Stimulated activated CD8-positive, alpha-beta memory T cell treated with anti-CD3 and anti-CD28 coated beads, Interleukin-12 subunit alpha, Interleukin-12 subunit beta, amount 100 ng/mL, for 24 hours (primary cell): ENCODE data around the gene SRSF4.
"Not testable (repeated sequence)": the region's sequence is repeated elsewhere in the genome, so short reads cannot be mapped to it uniquely, and the experiment has no call there.

ENCODE experiments used
- DNase-seq: peaks from one replicate; pipeline ENCODE4 v3.0.0-alpha.2; 2020; ENCODE audit errors: extremely low read depth

Gene SRSF4

DNA sequence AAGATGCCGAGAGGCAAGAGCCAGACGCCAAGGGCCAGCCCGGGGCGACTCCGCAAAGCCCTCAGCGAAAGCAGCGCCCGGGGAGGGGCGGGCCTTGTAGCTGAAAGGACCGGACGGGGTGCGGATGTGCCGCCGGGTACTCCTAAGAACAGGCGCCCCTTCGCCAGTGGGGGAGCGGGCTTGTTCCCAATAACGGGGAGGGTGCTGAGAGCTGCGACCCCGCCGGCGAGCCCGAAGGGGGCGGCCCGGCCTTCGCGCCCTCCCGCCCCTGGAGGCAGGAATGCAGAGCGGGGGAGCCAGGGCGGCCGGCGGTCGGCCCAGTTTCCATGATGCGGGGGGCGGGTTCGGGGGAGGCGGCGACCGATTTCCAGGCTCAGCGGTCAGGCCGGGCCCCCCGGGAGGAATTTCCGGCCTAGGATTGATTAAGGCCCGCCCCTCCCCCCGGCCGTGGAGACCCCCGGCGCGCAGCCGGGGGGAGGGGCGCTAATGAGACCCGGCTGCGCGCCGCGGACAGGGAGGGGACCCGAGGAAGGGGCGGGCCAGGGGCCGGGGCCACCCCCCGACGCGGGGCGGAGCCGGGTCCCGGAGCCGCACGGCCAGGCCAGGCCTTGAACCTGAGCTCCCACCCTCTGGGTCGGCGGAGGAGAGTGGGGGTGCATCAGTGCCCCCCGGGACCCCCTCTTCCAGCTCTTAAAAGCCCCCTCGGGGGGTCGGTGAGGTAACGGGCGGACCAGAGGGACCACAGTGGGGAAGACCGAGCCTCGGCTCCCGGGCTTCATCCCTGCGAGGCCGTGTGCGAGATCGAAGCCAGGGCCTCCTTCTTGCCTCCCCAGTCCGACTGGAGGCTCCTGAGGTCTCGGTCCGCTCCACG is 57.1 kb downstream of the SRSF4 start:
- DNase-seq, result peak; percentile 22

DNA sequence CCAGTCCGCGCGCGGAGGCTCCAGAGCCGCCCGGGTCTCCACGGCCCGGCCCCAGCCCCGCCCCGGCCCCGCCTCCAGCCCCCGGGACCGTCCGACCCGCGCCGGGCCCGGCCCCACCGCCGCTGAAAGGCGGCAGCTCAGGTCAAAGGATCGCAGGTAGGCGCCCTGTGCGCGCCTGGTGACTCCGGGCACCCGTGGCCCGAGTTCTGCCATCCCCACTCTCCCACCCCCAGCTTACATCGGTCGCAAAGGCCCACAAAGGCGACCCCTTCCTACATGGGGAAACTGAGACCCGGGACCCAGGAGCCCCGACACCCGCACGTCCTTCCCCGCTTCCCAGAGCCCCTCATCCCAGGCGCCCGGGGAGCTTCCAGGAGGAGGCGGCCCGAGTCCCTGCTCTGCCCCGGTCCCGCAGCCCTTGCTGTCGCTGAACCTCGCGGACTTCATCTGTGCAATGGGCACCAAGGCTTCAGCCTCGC is 57.8 kb downstream of the SRSF4 start, which contains the start of gene TMEM200B:
Gene TMEM200B, minus strand, starts transcription at position 17 of the 479 bp plus-strand sequence. CDS start 2,075 bp downstream, outside the sequence.
- DNase-seq, result no peak

DNA sequence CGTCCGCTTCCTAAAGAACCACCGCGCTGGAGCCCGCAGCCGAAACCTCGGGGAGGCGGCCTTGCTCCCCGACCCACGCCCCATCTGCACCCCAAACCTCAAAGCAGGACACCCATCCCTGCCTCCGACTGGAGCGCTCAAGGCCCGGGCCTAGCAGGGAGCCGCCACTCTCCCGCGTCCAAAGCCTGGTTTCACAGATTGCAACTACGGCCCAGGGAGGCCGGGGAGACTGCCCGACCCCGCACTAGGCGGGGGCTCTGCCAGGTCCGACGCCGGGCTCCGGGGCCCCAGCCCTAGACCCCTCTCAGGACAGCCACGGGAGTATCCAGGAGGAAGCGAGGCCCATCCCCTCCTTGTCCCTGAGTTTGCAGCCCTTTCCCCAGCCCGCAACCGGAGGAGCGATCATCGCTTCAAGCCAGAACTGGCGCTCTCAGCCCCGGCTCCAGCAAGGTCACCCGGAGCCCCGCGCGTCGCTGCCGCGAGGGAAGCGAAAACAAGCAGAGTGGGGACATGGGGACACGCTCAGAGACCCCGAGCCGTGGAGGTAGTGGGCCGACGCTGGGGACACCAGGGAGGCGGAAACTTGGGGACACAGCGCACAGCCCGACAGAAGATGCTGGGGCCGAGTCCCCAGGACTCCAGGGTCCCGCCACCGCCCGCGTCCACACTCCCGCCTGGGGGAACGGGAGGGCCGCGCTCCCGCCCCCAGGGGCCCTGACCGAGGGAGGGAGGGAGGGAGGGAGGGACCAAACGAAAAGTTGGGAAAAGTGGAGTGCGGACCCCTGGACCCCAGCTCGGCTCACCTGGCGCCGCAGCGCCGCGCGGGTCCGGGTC is 58.4 kb downstream of the SRSF4 start:
- no peak for DNase-seq

DNA sequence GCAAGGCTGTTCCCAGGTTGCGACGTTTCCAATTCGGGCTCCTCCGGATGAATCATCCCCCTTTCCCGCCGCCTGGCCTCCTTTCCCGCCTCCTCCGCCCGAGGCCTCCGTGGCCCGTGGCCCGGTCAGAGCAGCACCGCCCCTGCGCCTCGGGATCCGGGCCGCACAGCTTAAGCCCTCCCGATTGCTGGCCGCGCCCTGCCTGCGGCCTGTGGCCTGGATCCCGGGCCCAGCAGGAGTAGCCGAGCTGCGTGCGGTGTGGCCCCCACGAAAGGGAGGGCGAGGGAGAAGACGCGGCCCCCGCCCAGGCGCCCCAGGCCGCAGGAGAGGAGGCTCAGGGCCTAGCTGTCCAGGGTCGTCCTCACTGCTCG is 59.0 kb downstream of the SRSF4 start:
- DNase-seq, result no peak

- DNase-seq, result no peak
Measured at GRCh38 chr1:29121936-29122681, 59.6 kb downstream of the SRSF4 start.

DNA sequence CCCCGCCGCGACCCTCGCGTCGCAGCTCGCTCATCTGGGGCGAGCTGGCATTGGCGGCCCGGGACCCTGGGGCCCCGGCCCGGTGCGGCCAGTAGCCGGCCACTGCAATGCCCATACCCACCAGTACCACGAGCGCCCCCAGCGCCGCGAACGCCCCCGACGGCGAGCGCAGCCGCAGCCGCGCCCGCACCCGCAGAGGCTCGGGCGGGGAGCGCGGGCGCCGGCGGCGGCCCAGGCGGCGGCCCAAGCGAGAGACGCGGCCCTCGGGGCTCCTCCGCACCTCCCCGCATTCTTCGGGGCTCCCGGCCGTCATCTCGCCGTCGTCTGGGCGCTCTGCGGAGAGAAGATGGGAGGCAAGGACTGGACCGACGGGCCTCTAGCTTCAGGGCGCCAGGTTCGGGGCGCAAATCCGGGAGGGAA is 60.2 kb downstream of the SRSF4 start:
- no peak for DNase-seq

GRCh38 chr1:29120947-29121485 is 60.7 kb downstream of the SRSF4 start:
- peak; percentile 23 for DNase-seq

- no peak for DNase-seq
Measured at GRCh38 chr1:29120367-29120766, 61.3 kb downstream of the SRSF4 start.

DNA sequence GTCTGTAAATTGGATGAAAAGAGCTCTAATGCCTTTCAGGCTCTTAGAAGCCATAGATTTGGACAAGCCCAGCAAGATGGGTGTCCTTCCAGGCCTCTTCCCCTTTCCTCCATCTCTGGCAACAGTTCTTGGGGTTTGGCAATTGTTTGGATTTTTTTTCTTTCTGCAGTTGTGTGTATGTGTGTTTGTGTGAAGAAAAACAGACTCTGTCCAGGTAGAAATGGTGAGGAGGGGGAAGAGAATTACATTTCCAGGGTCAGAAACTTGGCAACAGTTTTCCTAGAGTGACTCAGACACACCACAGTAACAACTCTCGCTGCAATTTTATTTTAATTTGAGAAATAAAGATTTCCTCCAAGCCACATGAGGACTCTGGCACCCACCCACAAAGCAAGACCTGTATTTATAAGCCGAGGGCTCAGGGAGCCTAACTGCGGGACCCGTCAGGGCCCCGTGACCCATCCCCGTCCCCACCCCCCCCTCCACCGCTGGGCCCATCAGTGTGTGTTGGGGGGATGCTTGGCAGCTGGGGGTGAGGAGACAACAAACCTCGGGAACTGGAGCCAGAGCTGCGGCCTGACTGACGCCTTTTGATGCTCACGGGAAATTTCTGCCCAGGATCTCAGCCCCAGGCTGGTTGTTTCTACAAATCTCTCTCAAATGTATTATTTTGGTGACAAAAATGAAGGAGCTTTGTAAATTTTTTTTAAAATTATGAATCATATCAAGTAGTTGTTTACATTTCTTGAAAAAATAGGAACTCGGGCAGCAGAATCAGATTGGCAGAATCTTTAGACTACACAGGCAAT is 62.4 kb downstream of the SRSF4 start:
- DNase-seq, result no peak

DNA sequence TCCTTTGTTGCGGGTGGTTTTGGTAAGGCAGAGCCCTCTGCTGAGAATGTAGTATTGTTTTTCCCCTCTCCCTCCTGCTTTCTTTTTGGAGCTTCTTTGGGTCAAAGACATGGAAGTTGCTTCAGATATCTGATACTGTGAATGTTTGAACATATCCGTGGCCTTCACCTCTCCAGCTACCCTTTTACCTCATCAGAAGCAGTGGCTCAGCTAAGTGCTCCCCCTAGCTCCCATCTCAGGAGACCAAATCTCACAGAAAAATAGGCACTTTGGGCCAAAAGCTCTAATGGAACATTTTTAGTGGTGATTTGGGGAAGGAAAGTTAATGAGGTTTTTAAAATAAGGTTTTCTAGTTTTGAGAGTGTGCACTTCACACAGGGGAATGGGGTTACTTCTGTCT is 64.3 kb downstream of the SRSF4 start:
- no peak for DNase-seq

GRCh38 chr1:29114654-29115053 is 67.0 kb downstream of the SRSF4 start:
- no peak for DNase-seq

DNA sequence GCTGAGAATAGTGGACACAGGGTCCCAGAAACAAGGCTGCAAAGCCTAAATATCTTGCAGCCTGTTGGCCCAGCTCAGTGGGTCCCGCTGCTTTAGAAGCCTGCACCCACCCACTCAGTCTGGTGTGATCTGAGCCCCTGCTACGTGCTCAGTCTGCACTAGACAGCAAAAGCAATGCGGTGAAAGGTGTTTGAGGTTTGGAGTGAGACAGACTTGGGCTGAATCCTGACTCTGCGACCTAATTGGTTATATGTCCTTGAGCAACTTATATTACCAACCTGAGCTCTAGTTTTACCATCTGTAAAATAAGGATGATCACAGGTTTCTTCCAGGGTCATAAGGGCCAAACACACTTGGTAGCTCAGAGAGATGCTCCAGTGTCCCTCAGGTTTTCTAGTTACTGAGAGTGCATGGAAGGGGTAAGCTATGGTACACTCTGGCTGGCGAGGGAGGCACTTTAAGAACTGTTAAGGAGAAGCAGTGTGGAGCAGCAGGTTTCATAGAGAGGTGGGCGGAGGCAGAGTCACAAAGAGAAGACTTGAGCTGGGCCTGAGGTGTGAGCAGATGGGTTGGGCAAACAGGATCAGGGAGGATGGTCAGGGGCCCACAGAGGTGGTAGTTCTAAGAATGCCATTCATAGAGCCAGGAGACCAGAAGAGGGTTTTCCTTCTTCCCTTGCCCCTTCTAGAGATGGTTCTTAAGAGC is 68.1 kb downstream of the SRSF4 start:
- DNase-seq, result no peak

DNA sequence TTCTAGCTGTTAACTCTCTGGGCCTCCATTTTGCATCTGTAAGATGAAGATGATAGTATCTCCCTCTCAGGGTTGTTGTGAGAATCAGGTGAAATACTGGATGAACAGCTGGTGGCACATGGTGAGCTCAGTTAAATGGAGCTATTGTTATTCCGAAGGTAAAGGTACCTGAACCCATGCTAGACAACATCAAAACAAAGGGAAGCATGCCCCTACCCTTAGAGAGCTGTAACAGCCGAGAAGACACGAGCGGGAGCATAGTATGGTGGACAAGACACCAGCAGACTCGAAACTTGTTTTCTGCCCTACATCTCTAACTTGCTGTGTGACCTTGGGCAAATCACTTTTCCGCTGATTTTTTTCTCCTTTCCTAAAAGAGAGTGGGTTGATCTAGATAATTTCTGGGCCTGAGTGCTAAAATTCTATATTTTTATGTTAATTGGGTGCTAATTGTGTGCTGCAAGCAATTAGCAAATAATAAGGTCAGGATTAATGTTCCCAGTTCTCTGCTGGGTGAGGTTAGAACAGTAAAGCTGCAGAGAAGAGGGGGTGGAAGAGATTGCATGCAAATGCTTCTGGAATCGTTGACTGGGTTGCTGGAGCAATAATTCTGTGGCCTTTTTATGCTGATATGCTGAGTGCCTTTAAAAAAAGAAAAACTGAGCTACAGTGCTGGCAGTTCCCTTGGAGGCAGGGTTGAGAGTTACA is 68.8 kb downstream of the SRSF4 start:
- DNase-seq, result no peak

DNA sequence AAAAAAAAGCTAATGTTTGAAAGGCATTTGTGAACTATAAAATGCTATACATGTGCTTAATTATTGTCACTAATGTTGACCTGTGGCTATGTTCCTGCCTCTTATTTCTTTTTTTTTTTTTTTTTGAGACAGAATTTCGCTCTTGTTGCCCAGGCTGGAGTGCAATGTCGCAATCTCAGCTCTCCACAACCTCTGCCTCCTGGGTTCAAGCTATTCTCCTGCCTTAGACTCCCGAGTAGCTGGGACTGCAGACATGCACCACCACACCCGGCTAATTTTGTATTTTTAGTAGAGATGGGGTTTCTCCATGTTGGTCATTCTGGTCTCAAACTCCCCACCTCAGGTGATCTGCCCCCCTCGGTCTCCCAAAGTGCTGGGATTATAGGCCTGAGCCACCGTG is 73.7 kb downstream of the SRSF4 start:
- DNase-seq, result not testable (repeated sequence)

GRCh38 chr1:29105822-29106221 is 75.9 kb downstream of the SRSF4 start:
- no peak for DNase-seq

DNA sequence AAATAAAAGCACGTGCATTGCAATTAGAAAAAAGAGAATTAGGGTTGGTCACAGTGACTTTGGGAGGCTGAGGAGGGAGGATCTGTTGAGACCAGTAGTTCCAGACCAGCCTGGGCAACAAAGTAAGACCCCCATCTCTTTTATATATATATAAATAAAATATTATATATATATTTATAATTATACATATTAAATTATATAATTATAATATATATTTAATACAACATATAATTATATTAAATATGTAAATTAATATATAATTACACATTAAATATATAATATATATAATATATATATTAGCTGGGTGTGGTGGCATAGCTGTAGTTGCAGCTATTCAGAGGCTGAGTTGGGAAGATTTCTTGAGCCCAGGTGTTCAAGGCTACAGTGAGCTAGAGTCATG is 81.2 kb downstream of the SRSF4 start:
- no peak for DNase-seq

- DNase-seq, result no peak
Measured at GRCh38 chr1:29099286-29099685, 82.4 kb downstream of the SRSF4 start.
